ENCODE measurements around the gene ARPC5.

ARPC5 gene

GRCh38 chr1:183600634-183601033 is 34.9 kb downstream of the ARPC5 start:
- TF ChIP-seq CTCF (IDR thresholded peaks at IDR 0.05; ENCODE audit: extremely low read depth, missing control alignments) = no peak
- no peak for DNase-seq (ENCODE audit: low spot score)

GRCh38 chr1:183600136-183600535 is 35.4 kb downstream of the ARPC5 start:
- no peak for DNase-seq (ENCODE audit: low spot score)
- TF ChIP-seq CTCF (IDR thresholded peaks at IDR 0.05; ENCODE audit: extremely low read depth, missing control alignments) = no peak

- no peak for TF ChIP-seq CTCF (IDR thresholded peaks at IDR 0.05; ENCODE audit: extremely low read depth, missing control alignments)
- DNase-seq (ENCODE audit: low spot score) = no peak
Observed at GRCh38 chr1:183598386-183598785, 37.2 kb downstream of the ARPC5 start.

GRCh38 chr1:183597656-183598347 is 37.8 kb downstream of the ARPC5 start:
- no peak for DNase-seq (ENCODE audit: low spot score)
- no peak for TF ChIP-seq CTCF (IDR thresholded peaks at IDR 0.05; ENCODE audit: extremely low read depth, missing control alignments)

DNA sequence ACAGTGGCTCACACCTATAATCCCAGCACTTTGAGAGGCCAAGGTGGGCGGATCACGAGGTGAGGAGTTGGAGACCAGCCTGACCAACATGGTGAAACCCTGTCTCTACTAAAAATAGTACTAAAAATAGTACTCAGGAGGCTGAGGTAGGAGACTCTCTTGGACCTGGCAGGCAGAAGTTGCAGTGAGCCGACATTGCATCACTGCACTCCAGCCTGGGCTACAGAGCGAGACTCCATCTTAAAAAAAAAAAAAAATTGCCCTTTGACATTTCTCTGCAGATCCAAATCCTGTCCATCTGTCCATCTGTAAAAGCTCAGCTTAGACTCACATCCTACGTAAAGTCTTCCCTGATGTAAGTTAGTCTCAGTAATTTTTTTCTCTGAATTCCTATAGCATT is 39.1 kb downstream of the ARPC5 start:
- no peak for TF ChIP-seq CTCF (IDR thresholded peaks at IDR 0.05; ENCODE audit: extremely low read depth, missing control alignments)
- DNase-seq (ENCODE audit: low spot score) = no peak

DNA sequence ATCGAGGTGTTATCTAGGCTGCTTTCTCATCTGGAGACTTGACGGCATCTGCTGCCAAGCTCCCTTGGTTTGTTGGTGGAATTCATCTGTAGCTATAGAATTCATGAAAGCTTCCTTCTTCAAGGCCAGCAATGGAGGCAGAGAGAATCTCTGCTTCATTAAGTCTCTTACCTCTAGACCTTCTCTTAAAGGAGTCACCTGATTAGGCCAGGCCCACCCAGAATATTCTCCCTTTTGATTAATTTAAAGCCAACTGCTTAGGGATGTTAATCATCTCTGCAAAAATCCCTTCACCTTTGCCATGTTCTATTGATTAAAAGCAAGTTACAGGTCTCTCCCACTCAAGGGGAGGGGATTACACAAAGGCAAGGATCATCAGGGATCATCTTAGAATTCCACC is 40.0 kb downstream of the ARPC5 start:
- no peak for DNase-seq (ENCODE audit: low spot score)
- no peak for TF ChIP-seq CTCF (IDR thresholded peaks at IDR 0.05; ENCODE audit: extremely low read depth, missing control alignments)

- DNase-seq (ENCODE audit: low spot score) = no peak
- TF ChIP-seq CTCF (IDR thresholded peaks at IDR 0.05; ENCODE audit: extremely low read depth, missing control alignments) = no peak
Observed at GRCh38 chr1:183593356-183593755, 42.2 kb downstream of the ARPC5 start.

All from GM20000 (cell line).